ENCODE data around the gene VPS26A. TPM values are rescaled to one million over a fixed set of nuclear protein-coding genes. Genes with fewer than 3 reads are reported as not detected.

VPS26A gene
- total RNA-seq, 1 donor from 2014 or later = 61.6 TPM

GRCh38 chr10:69209787-69210484, 86.0 kb downstream of the VPS26A start:
- Mint-ChIP-seq H3K36me3 (ENCODE audit: low read depth, unreplicated experiment) (peaks cover 13% of the 10 kb centered on the region), H3K27ac (ENCODE audit: unreplicated experiment) (no peak overlapping the region), H3K27me3 (ENCODE audit: low read depth, unreplicated experiment) (no peaks in the 10 kb centered on the region), H3K4me3 (ENCODE audit: unreplicated experiment) (no peak overlapping the region), H3K9me3 (ENCODE audit: unreplicated experiment) (no peaks in the 10 kb centered on the region), H3K4me1 (ENCODE audit: low read depth, unreplicated experiment) (peaks cover 13% of the 10 kb centered on the region)
- Histone ChIP-seq H3K27ac (ENCODE audit: low read depth, low read length) (no peak overlapping the region), H3K79me2 (ENCODE audit: insufficient read depth, low read length) (no peaks in the 10 kb centered on the region), H2AFZ (ENCODE audit: low read depth, low read length) (no peak overlapping the region), H3K27me3 (ENCODE audit: insufficient read depth, low read length) (peaks cover 2% of the 10 kb centered on the region), H3K4me3 (ENCODE audit: insufficient read depth, low read depth, low read length) (no peak overlapping the region), H3K4me1 (ENCODE audit: insufficient read depth, low read length) (no peaks in the 10 kb centered on the region), H3K9ac (ENCODE audit: low read length) (no peak overlapping the region), H4K20me1 (ENCODE audit: insufficient read depth, low read length) (peaks cover 4% of the 10 kb centered on the region), H3K4me2 (ENCODE audit: low read length) (no peak overlapping the region), H3K36me3 (ENCODE audit: insufficient read depth, low read length) (peaks cover 16% of the 10 kb centered on the region), H3K9me3 (ENCODE audit: insufficient read depth, low read depth, low read length) (no peaks in the 10 kb centered on the region)
- TF ChIP-seq CTCF (IDR thresholded peaks at IDR 0.05; ENCODE audit: insufficient read depth, low read depth, low read length) = no peak
- no peak for TF ChIP-seq EZH2 (IDR thresholded peaks at IDR 0.05; ENCODE audit: insufficient read depth, low read length)
- FAIRE-seq (no peak), DNase-seq (ENCODE audit: low read depth) (no peak)

GRCh38 chr10:69211104-69211503, 87.1 kb downstream of the VPS26A start:
- Histone ChIP-seq H3K79me2 (ENCODE audit: insufficient read depth, low read length) (no peaks in the 10 kb centered on the region), H3K9me3 (ENCODE audit: insufficient read depth, low read depth, low read length) (no peaks in the 10 kb centered on the region), H4K20me1 (ENCODE audit: insufficient read depth, low read length) (peaks cover 4% of the 10 kb centered on the region), H3K4me3 (ENCODE audit: insufficient read depth, low read depth, low read length) (no peak overlapping the region), H3K27me3 (ENCODE audit: insufficient read depth, low read length) (peaks cover 2% of the 10 kb centered on the region), H3K4me1 (ENCODE audit: insufficient read depth, low read length) (no peaks in the 10 kb centered on the region), H3K27ac (ENCODE audit: low read depth, low read length) (no peak overlapping the region), H3K36me3 (ENCODE audit: insufficient read depth, low read length) (peaks cover 16% of the 10 kb centered on the region), H3K9ac (ENCODE audit: low read length) (no peak overlapping the region), H3K4me2 (ENCODE audit: low read length) (no peak overlapping the region), H2AFZ (ENCODE audit: low read depth, low read length) (no peak overlapping the region)
- peaks cover 22% of the 10 kb centered on the region for H3K4me1 Mint-ChIP-seq (ENCODE audit: low read depth, unreplicated experiment)
- FAIRE-seq (no peak), DNase-seq (ENCODE audit: low read depth) (no peak)
- H3K36me3 Mint-ChIP-seq (ENCODE audit: low read depth, unreplicated experiment) = peaks cover 13% of the 10 kb centered on the region
- no peaks in the 10 kb centered on the region for H3K27me3 Mint-ChIP-seq (ENCODE audit: low read depth, unreplicated experiment)
- H3K9me3 Mint-ChIP-seq (ENCODE audit: unreplicated experiment) = no peaks in the 10 kb centered on the region
- no peak overlapping the region for H3K27ac Mint-ChIP-seq (ENCODE audit: unreplicated experiment)
- H3K4me3 Mint-ChIP-seq (ENCODE audit: unreplicated experiment) = no peak overlapping the region
- no peak for TF ChIP-seq EZH2 (IDR thresholded peaks at IDR 0.05; ENCODE audit: insufficient read depth, low read length)
- no peak for TF ChIP-seq CTCF (IDR thresholded peaks at IDR 0.05; ENCODE audit: insufficient read depth, low read depth, low read length)

GRCh38 chr10:69211524-69211923, 87.5 kb downstream of the VPS26A start:
- TF ChIP-seq CTCF (IDR thresholded peaks at IDR 0.05; ENCODE audit: insufficient read depth, low read depth, low read length) (no peak), EZH2 (IDR thresholded peaks at IDR 0.05; ENCODE audit: insufficient read depth, low read length) (no peak)

More at GRCh38 chr10:69211524-69211923, 87.5 kb downstream of the VPS26A start:
- H3K9ac ChIP-seq (ENCODE audit: low read length) = no peak overlapping the region
- Mint-ChIP-seq H3K9me3 (ENCODE audit: unreplicated experiment) (no peaks in the 10 kb centered on the region), H3K27me3 (ENCODE audit: low read depth, unreplicated experiment) (no peaks in the 10 kb centered on the region), H3K4me1 (ENCODE audit: low read depth, unreplicated experiment) (peaks cover 26% of the 10 kb centered on the region), H3K4me3 (ENCODE audit: unreplicated experiment) (no peak overlapping the region), H3K36me3 (ENCODE audit: low read depth, unreplicated experiment) (peaks cover 11% of the 10 kb centered on the region), H3K27ac (ENCODE audit: unreplicated experiment) (no peak overlapping the region)
- DNase-seq (ENCODE audit: low read depth) (no peak), FAIRE-seq (no peak)
- no peak overlapping the region for H3K27ac ChIP-seq (ENCODE audit: low read depth, low read length)
- peaks cover 16% of the 10 kb centered on the region for H3K36me3 ChIP-seq (ENCODE audit: insufficient read depth, low read length)
- H3K9me3 ChIP-seq (ENCODE audit: insufficient read depth, low read depth, low read length) = no peaks in the 10 kb centered on the region
- H3K27me3 ChIP-seq (ENCODE audit: insufficient read depth, low read length) = peaks cover 2% of the 10 kb centered on the region
- no peak overlapping the region for H3K4me3 ChIP-seq (ENCODE audit: insufficient read depth, low read depth, low read length)
- H4K20me1 ChIP-seq (ENCODE audit: insufficient read depth, low read length) = peaks cover 4% of the 10 kb centered on the region
- no peak overlapping the region for H2AFZ ChIP-seq (ENCODE audit: low read depth, low read length)
- no peaks in the 10 kb centered on the region for H3K79me2 ChIP-seq (ENCODE audit: insufficient read depth, low read length)
- no peak overlapping the region for H3K4me2 ChIP-seq (ENCODE audit: low read length)
- H3K4me1 ChIP-seq (ENCODE audit: insufficient read depth, low read length) = peaks cover 2% of the 10 kb centered on the region
